ENCODE measurements around the gene CYTH3. TPM values are rescaled to one million over a fixed set of nuclear protein-coding genes. Genes with fewer than 3 reads are reported as not detected.
"Not testable (repeated sequence)": the region's sequence is repeated elsewhere in the genome, so short reads cannot be mapped to it uniquely, and the experiment has no call there.

Gene CYTH3
- polyA plus RNA-seq (ENCODE audit: low read depth in 6 of 6), result 1 to 10 TPM; 2.1 to 5.7 (median 2.7) TPM

- no peaks in the 10 kb centered on the region for H3K36me3 Mint-ChIP-seq
- no peaks in the 10 kb centered on the region for H3K27me3 Mint-ChIP-seq
- peak; percentile 81 to 88 for ATAC-seq (ENCODE audit: low read depth in 2 of 2)
- peak within 1 kb of the TSS; percentile 86 to 98 (median 94) for H3K4me3 Mint-ChIP-seq
- H3K9me3 Mint-ChIP-seq, result peaks cover 0 to 1% (median 0%) of the 10 kb centered on the region in 7 donors
- DNase-seq, result peak; percentile 86
- peak within 1 kb of the TSS in 5 of 6 donors; percentile 29 to 94 (median 88) for H3K27ac Mint-ChIP-seq
- peaks cover 13 to 34% (median 20%) of the 10 kb centered on the region in 3 donors for H3K4me1 Mint-ChIP-seq
Observed at GRCh38 chr7:6272481-6273323, at the start of gene CYTH3. Gene CYTH3, minus strand, starts transcription at chr7:6272624. Its CDS starts 117 bp downstream, at chr7:6272507.

GRCh38 chr7:6320791-6321190 is 48.4 kb upstream of the CYTH3 start:
- H3K36me3 Mint-ChIP-seq, result no peaks in the 10 kb centered on the region
- ATAC-seq (ENCODE audit: low read depth in 2 of 2) (no peak), DNase-seq (no peak)
- no peak overlapping the region for H3K27ac Mint-ChIP-seq
- H3K27me3 Mint-ChIP-seq, result no peaks in the 10 kb centered on the region
- no peak overlapping the region for H3K4me3 Mint-ChIP-seq
- peaks cover 4 to 15% (median 14%) of the 10 kb centered on the region in 3 donors for H3K4me1 Mint-ChIP-seq
- no peaks in the 10 kb centered on the region for H3K9me3 Mint-ChIP-seq

- peak overlapping the region in 7 of 8 donors; percentile 35 to 77 (median 56) for H3K4me3 Mint-ChIP-seq
- H3K9me3 Mint-ChIP-seq, result no peaks in the 10 kb centered on the region
- no peaks in the 10 kb centered on the region for H3K27me3 Mint-ChIP-seq
- H3K36me3 Mint-ChIP-seq, result no peaks in the 10 kb centered on the region
- no peak for DNase-seq
- peak overlapping the region in 2 of 6 donors; percentile 3 to 49 for H3K27ac Mint-ChIP-seq
- peaks cover under 1 to 11% (median 10%) of the 10 kb centered on the region in 3 donors for H3K4me1 Mint-ChIP-seq
- peak; percentile 47 to 52 for ATAC-seq (ENCODE audit: low read depth in 2 of 2)
Observed at GRCh38 chr7:6317797-6318438, 45.5 kb upstream of the CYTH3 start.

GRCh38 chr7:6316226-6316625 is 43.8 kb upstream of the CYTH3 start:
- Mint-ChIP-seq H3K4me1 (peaks cover 0 to 10% (median 8%) of the 10 kb centered on the region in 3 donors), H3K27me3 (no peaks in the 10 kb centered on the region), H3K4me3 (no peak overlapping the region), H3K9me3 (peaks cover 0 to 1% (median 0%) of the 10 kb centered on the region in 7 donors), H3K36me3 (no peaks in the 10 kb centered on the region), H3K27ac (no peak overlapping the region)
- ATAC-seq (ENCODE audit: low read depth in 2 of 2) (no peak), DNase-seq (no peak)

GRCh38 chr7:6315746-6316145 is 43.3 kb upstream of the CYTH3 start:
- no peaks in the 10 kb centered on the region for H3K27me3 Mint-ChIP-seq
- H3K27ac Mint-ChIP-seq, result no peak overlapping the region
- no peak for ATAC-seq (ENCODE audit: low read depth in 2 of 2)
- H3K36me3 Mint-ChIP-seq, result no peaks in the 10 kb centered on the region
- H3K9me3 Mint-ChIP-seq, result peaks cover 0 to 1% (median 0%) of the 10 kb centered on the region in 7 donors
- no peak overlapping the region for H3K4me3 Mint-ChIP-seq
- peaks cover 0 to 10% (median 8%) of the 10 kb centered on the region in 3 donors for H3K4me1 Mint-ChIP-seq
- DNase-seq, result no peak

- peaks cover 0 to 5% of the 10 kb centered on the region in 2 donors for H3K36me3 Mint-ChIP-seq
- ATAC-seq (ENCODE audit: low read depth in 2 of 2), result no peak
- H3K4me3 Mint-ChIP-seq, result no peak overlapping the region
- no peak for DNase-seq
- no peak overlapping the region for H3K27ac Mint-ChIP-seq
- H3K9me3 Mint-ChIP-seq, result peaks cover 0 to 1% (median 0%) of the 10 kb centered on the region in 7 donors
- no peaks in the 10 kb centered on the region for H3K27me3 Mint-ChIP-seq
- no peaks in the 10 kb centered on the region for H3K4me1 Mint-ChIP-seq
Observed at GRCh38 chr7:6310271-6310993, 38.0 kb upstream of the CYTH3 start.

- Mint-ChIP-seq H3K27ac (peak overlapping the region in 1 of 6 donors; percentile 57), H3K4me3 (no peak overlapping the region), H3K27me3 (no peaks in the 10 kb centered on the region), H3K4me1 (no peaks in the 10 kb centered on the region), H3K36me3 (peaks cover 0 to 5% of the 10 kb centered on the region in 2 donors), H3K9me3 (peaks cover 0 to 1% (median 0%) of the 10 kb centered on the region in 7 donors)
- ATAC-seq (ENCODE audit: low read depth in 2 of 2), result no peak
- no peak for DNase-seq
Observed at GRCh38 chr7:6307762-6308161, 35.3 kb upstream of the CYTH3 start.

GRCh38 chr7:6306471-6306870 is 34.0 kb upstream of the CYTH3 start:
- Mint-ChIP-seq H3K4me1 (no peaks in the 10 kb centered on the region), H3K36me3 (peaks cover 0 to 5% of the 10 kb centered on the region in 2 donors), H3K27me3 (no peaks in the 10 kb centered on the region), H3K4me3 (no peak overlapping the region), H3K9me3 (no peaks in the 10 kb centered on the region), H3K27ac (no peak overlapping the region)
- no peak for DNase-seq
- ATAC-seq (ENCODE audit: low read depth in 2 of 2), result no peak

- ATAC-seq (ENCODE audit: low read depth in 2 of 2) (no peak), DNase-seq (no peak)
- Mint-ChIP-seq H3K4me1 (no peaks in the 10 kb centered on the region), H3K36me3 (peaks cover 0 to 3% of the 10 kb centered on the region in 2 donors), H3K4me3 (no peak overlapping the region), H3K27ac (no peak overlapping the region), H3K27me3 (no peaks in the 10 kb centered on the region), H3K9me3 (no peaks in the 10 kb centered on the region)
Observed at GRCh38 chr7:6305330-6305729, 32.9 kb upstream of the CYTH3 start.

GRCh38 chr7:6301446-6301845 is 29.0 kb upstream of the CYTH3 start:
- not testable (repeated sequence) for H3K9me3 Mint-ChIP-seq; H3K4me1 Mint-ChIP-seq; H3K36me3 Mint-ChIP-seq; H3K27me3 Mint-ChIP-seq; H3K27ac Mint-ChIP-seq; DNase-seq; H3K4me3 Mint-ChIP-seq; ATAC-seq (ENCODE audit: low read depth in 2 of 2)

- Mint-ChIP-seq H3K4me1 (no peaks in the 10 kb centered on the region), H3K4me3 (no peak overlapping the region), H3K36me3 (no peaks in the 10 kb centered on the region), H3K9me3 (no peaks in the 10 kb centered on the region), H3K27ac (no peak overlapping the region), H3K27me3 (peaks cover 0 to 4% (median 0%) of the 10 kb centered on the region in 3 donors)
- DNase-seq (no peak), ATAC-seq (ENCODE audit: low read depth in 2 of 2) (no peak)
Observed at GRCh38 chr7:6299774-6300173, 27.4 kb upstream of the CYTH3 start.

- no peak overlapping the region for H3K27ac Mint-ChIP-seq
- no peaks in the 10 kb centered on the region for H3K4me1 Mint-ChIP-seq
- H3K4me3 Mint-ChIP-seq, result no peak overlapping the region
- no peaks in the 10 kb centered on the region for H3K9me3 Mint-ChIP-seq
- H3K27me3 Mint-ChIP-seq, result peaks cover 0 to 4% (median 0%) of the 10 kb centered on the region in 3 donors
- DNase-seq, result no peak
- ATAC-seq (ENCODE audit: low read depth in 2 of 2), result no peak
- no peaks in the 10 kb centered on the region for H3K36me3 Mint-ChIP-seq
Observed at GRCh38 chr7:6294839-6295238, 22.4 kb upstream of the CYTH3 start.

GRCh38 chr7:6293202-6293601 is 20.8 kb upstream of the CYTH3 start:
- Mint-ChIP-seq H3K4me3 (no peak overlapping the region), H3K4me1 (no peaks in the 10 kb centered on the region), H3K9me3 (peaks cover 0 to 4% (median 0%) of the 10 kb centered on the region in 7 donors), H3K27me3 (peaks cover 0 to 4% (median 0%) of the 10 kb centered on the region in 3 donors), H3K27ac (no peak overlapping the region), H3K36me3 (peaks cover 0 to 5% of the 10 kb centered on the region in 2 donors)
- no peak for DNase-seq
- ATAC-seq (ENCODE audit: low read depth in 2 of 2), result no peak
